Heart right ventricle (tissue), 16 donors: Measurements from ENCODE around the gene PTPRJ. TPM values are rescaled to one million over a fixed set of nuclear protein-coding genes. Genes with fewer than 3 reads are reported as not detected.
A peak's percentile ranks its signal among the peaks of the same experiment; 100 is the strongest.

Experiments used
- ATAC-seq, 8 donors: fragments of 200-7000 bp; cut with Tn5 transposase; one replicate each; pipeline ENCODE4 v1.9.1; 2020; ENCODE audit warnings: mild to moderate bottlenecking in 8 of 8, moderate library complexity in 8 of 8, moderate number of reproducible peaks in 1 of 8
- DNase-seq, 2 donors: peaks; one replicate each; pipeline ENCODE4 v3.0.0-alpha.2; 2020
- H3K27ac ChIP-seq, 10 donors: fragments of 200-600 bp; sonication (generic) in 2 of 10; one replicate each; pipeline versions ENCODE4 v1.5.0 to v1.8.0; 2020 to 2022; ENCODE audit warnings: mild to moderate bottlenecking in 3 of 10
- H3K27me3 ChIP-seq, 7 donors: fragments of 200-600 bp; one replicate each; pipeline ENCODE4 v1.8.0; 2021 to 2022; ENCODE audit warnings: mild to moderate bottlenecking in 2 of 7
- H3K36me3 ChIP-seq, 9 donors: fragments of 200-600 bp; sonication (generic) in 1 of 9; one replicate each; pipeline versions ENCODE4 v1.5.0 to v1.8.0; 2020 to 2022; ENCODE audit warnings: mild to moderate bottlenecking in 2 of 9
- H3K4me1 ChIP-seq, 9 donors: fragments of 200-600 bp; sonication (generic) in 1 of 9; one replicate each; pipeline versions ENCODE4 v1.5.0 to v1.8.0; 2020 to 2022; ENCODE audit warnings: mild to moderate bottlenecking in 4 of 9
- H3K4me3 ChIP-seq, 10 donors: fragments of 200-600 bp; sonication (generic) in 2 of 10; one replicate each; pipeline versions ENCODE4 v1.5.0 to v1.8.0; 2020 to 2022; ENCODE audit warnings: mild to moderate bottlenecking in 7 of 10, moderate library complexity in 2 of 10
- H3K9me3 ChIP-seq, 11 donors: fragments of 200-600 bp in 10 of 11; sonication (generic) in 2 of 11; one replicate each; pipeline versions ENCODE4 v1.5.0 to v1.8.0; 2013 to 2022; ENCODE audit warnings: mild to moderate bottlenecking in 2 of 11, control low read depth in 1 of 11, moderate library complexity in 1 of 11
- WGBS, 2 donors: extraction: QIAGEN DNeasy Blood & Tissue Kit; methylation state at CpG; one replicate each; pipeline ENCODE4 v1.1.7; 2013; ENCODE audit warnings: inconsistent platforms in 1 of 2; 5-methylcytosine and 5-hydroxymethylcytosine counted together
- intact Hi-C, 10 donors: fragments of 100-400 bp; cut with DNase I; formaldehyde crosslinking; loops; one replicate each; pipeline versions ENCODE4 v1.11.1 to v1.14.2; 2022
- polyA plus RNA-seq, 2 donors: library from polyadenylated mRNA; stranded (reverse); fragments of 200-250 nt; gene quantifications; one replicate each; pipeline ENCODE4 v1.2.3, GENCODE V29; 2013
- total RNA-seq, 10 donors: library from RNA; stranded (reverse); fragmentation: NEBNext Ultra II Directional in 3 of 10; extraction: Animal tissue kit (Norgen Biotek cat#: 25700) in 3 of 10; gene quantifications; one replicate each; pipeline versions ENCODE4 v1.2.1 to v1.2.4, GENCODE V29; 2021 to 2023
- TF ChIP-seq, protein P1 (sequence below), 9 donors: fragments of 200-600 bp; sonication (generic) in 2 of 9; IDR thresholded peaks; one replicate each; pipeline versions ENCODE4 v1.5.0 to v1.8.0; 2021 to 2022; ENCODE audit warnings: antibody characterized with exemption in 9 of 9, mild to moderate bottlenecking in 5 of 9, moderate library complexity in 1 of 9
- donor health status: Arrhythmogenic right ventricular cardiomyopathy.
- donor health status: ischemic (EF 13 %, LVEDD 7.1; RV severe dilation, severe dysfunction).
- donor health status: healthy with polysubstance abuse.
- donor health status: DM: no; HTN: yes; CAD: no.
- donor health status: DM: no; HTN: no; CAD: no.
- donor health status: ischemic (EF 25% LVEDD 6.9; RV normal size, moderate dysfunction).
- donor health status: ischemic (EF 25% LVEDD 5.7; RV mildly dilated, moderate dysfunction).
- donor health status: healthy.
- donor health status: DM: yes; HTN: yes; CAD: no.
- donor health status: Ischemic cardiomyopathy.
- donor health status: ischemic (EF 35%, LVEDD 5.7; RV mildly dilated, moderate dysfunction).
- donor health status: nonischemic (EF 11% LVEDD 7.7; RV severe dilation, severe dysfunction).
- donor health status: DM: yes; HTN: yes; CAD: no.
- donor health status: PGD.
- donor health status: ischemic (EF 29% LVEDD 5.4; RV normal size, mild dysfunction).
- donor health status: nonischemic (EF 23%, LVEDD 6.1; RV moderate dilation, normal function).

The PTPRJ gene
- total and polyA plus RNA-seq, 12 donors, result 0.78 to 22.9 (median 6.7) TPM

DNA sequence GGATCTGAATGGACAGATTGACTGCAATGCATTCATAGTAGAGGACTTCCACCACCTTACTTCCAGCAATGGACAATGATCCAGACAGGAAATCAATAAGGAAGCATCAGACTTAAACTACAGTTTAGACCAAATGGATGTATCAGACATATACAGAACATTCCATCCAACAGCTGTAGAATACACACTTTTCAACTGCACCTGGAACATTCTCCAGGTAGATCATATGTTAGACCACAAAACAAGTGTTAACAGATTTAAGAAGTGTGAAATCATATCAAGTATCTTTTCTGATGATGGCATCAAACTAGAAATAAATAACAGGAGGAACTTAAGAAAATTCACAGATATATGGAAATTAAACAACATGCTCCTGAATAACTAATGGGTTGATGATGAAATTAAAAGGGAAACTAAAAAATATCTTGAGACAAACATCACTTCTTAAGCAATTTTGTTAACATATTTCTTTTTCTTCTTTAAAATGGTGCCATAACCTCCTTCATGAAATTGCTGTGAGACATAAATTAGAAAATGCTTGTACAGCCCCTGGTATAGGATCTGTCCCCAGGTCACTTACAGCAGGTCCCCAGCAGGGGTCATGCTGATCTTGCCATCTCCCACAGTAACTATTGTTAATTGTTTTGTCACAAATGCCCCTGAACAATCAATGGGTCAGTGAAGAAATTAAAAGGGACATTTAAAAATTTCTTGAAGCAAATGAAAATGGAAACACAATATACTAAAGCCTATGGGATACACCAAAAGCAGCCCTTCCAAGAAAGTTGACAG, 136.3 kb downstream of the PTPRJ start:
- DNase-seq (no peak), ATAC-seq (peak in 2 of 8 donors; percentile 50 to 57)
- H3K27ac ChIP-seq, result no peak overlapping the region
- peaks cover 0 to 25% (median 12%) of the 10 kb centered on the region in 11 donors for H3K9me3 ChIP-seq
- H3K36me3 ChIP-seq, result peaks cover 0 to 47% (median 0%) of the 10 kb centered on the region in 9 donors
- peaks cover 0 to 6% (median 0%) of the 10 kb centered on the region in 9 donors for H3K4me1 ChIP-seq
- TF ChIP-seq, protein P1, sequence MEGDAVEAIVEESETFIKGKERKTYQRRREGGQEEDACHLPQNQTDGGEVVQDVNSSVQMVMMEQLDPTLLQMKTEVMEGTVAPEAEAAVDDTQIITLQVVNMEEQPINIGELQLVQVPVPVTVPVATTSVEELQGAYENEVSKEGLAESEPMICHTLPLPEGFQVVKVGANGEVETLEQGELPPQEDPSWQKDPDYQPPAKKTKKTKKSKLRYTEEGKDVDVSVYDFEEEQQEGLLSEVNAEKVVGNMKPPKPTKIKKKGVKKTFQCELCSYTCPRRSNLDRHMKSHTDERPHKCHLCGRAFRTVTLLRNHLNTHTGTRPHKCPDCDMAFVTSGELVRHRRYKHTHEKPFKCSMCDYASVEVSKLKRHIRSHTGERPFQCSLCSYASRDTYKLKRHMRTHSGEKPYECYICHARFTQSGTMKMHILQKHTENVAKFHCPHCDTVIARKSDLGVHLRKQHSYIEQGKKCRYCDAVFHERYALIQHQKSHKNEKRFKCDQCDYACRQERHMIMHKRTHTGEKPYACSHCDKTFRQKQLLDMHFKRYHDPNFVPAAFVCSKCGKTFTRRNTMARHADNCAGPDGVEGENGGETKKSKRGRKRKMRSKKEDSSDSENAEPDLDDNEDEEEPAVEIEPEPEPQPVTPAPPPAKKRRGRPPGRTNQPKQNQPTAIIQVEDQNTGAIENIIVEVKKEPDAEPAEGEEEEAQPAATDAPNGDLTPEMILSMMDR (IDR thresholded peaks at IDR 0.05), result peak in 8 of 9 donors; percentile 12 to 59 (median 52)
- H3K4me3 ChIP-seq, result no peak overlapping the region
- intact Hi-C loops, result no loop called here
- H3K27me3 ChIP-seq, result no peaks in the 10 kb centered on the region

DNA sequence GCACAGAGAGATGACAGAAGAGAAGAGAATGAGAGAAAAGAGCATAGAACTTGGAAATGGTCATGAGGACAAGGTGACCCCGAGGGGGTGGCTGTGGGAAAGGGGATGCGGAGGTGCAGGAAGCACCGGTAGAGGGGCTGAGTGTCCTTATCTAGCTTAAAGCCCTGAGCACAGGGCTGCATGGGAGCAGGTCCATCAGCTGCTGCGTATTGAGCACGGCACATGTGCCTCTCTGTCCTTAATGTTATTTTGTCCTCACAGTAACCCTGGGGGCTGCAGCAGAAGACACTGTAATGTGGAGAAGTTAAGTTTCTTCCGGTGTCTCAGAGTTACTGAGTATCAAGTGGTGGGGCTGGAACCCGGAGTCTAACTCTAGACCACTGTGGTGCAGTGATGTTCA, 141.9 kb downstream of the PTPRJ start:
- Histone ChIP-seq H3K9me3 (no peaks in the 10 kb centered on the region), H3K4me1 (no peaks in the 10 kb centered on the region), H3K27me3 (no peaks in the 10 kb centered on the region), H3K27ac (no peak overlapping the region), H3K36me3 (peaks cover 0 to 80% (median 0%) of the 10 kb centered on the region in 9 donors), H3K4me3 (no peak overlapping the region)
- ATAC-seq (no peak), DNase-seq (no peak)
- TF ChIP-seq, protein P1 (IDR thresholded peaks at IDR 0.05), result no peak
- 83 to 88% methylated on average over 7 of the region's 7 CpGs for WGBS, 2 donors
- intact Hi-C loops, result no loop called here

DNA sequence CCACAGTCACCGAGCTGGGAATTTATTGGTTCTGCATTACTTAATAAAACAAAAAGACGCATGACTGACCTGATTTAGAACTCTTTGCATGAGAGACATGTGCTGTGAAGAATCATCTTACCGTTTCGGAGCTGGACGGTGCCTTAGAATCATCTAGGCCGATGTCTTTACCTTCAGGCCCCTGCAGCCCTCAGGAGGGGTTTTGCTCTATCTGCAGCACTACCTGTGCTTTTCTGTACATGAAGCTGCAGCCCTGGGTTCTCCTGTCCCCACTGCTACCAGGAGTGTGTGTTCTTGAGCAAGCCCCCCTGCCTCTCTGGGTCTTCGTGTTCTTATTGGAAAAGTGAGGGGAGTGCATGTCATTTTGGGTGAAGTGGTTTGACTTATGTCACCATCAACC, 142.3 kb downstream of the PTPRJ start:
- Histone ChIP-seq H3K27ac (no peak overlapping the region), H3K4me3 (no peak overlapping the region), H3K36me3 (peaks cover 0 to 84% (median 0%) of the 10 kb centered on the region in 9 donors), H3K27me3 (no peaks in the 10 kb centered on the region), H3K4me1 (no peaks in the 10 kb centered on the region), H3K9me3 (no peaks in the 10 kb centered on the region)
- ATAC-seq (no peak), DNase-seq (no peak)
- intact Hi-C loops, result no loop called here
- TF ChIP-seq, protein P1 (IDR thresholded peaks at IDR 0.05), result no peak
- 91 to 92% methylated on average over 7 of the region's 7 CpGs for WGBS, 2 donors

DNA sequence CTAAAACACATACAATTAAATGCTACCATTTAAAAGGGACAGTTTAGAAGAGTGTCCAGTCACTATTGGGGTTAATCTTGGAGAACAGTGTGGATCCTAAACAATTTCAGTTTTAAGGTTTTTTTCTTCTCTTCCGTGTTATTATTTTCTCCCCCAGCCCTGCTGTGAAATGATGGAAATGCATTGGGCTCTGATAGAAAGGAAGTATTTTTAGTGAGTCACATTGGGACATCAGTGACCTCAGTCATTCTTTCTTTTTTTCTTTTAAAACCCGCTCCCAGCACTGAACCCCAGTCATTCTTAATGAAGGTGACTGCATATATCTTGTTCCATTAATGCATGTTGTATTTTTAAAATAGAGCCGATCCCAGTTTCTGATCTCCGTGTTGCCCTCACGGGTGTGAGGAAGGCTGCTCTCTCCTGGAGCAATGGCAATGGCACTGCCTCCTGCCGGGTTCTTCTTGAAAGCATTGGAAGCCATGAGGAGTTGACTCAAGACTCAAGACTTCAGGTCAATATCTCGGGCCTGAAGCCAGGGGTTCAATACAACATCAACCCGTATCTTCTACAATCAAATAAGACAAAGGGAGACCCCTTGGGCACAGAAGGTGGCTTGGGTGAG, 143.0 kb downstream of the PTPRJ start:
- H3K4me3 ChIP-seq, result no peak overlapping the region
- DNase-seq (no peak), ATAC-seq (no peak)
- TF ChIP-seq, protein P1 (IDR thresholded peaks at IDR 0.05), result no peak
- no peaks in the 10 kb centered on the region for H3K4me1 ChIP-seq
- H3K27ac ChIP-seq, result no peak overlapping the region
- WGBS, 2 donors, result 85 to 89% methylated on average over 8 of the region's 8 CpGs
- H3K36me3 ChIP-seq, result peaks cover 0 to 91% (median under 1%) of the 10 kb centered on the region in 9 donors
- intact Hi-C loops, result no loop called here
- H3K9me3 ChIP-seq, result no peaks in the 10 kb centered on the region
- no peaks in the 10 kb centered on the region for H3K27me3 ChIP-seq
